Measurements from ENCODE around the gene MYH10.

The MYH10 gene

DNA sequence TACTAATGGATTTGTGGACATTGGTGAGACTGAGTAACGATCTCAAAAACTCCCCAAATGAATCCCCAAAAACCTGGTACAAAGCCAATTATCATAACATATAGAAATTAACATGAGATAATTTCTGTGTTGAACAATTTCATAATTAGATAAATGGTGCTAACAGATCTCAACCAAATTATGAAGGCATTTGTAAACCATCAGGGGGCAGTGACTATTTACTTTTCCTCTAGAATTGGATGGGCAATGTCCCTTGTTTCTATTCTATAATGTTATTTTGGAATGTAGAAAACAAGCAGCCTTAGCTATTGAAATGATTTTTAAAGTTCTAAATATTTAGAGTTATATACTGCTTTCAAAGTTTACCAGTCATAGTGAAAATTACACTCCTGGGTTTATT is 57.8 kb downstream of the MYH10 start:
- H3K4me3 ChIP-seq (ENCODE audit: low read length), result no peak overlapping the region
- TF ChIP-seq, protein P1, sequence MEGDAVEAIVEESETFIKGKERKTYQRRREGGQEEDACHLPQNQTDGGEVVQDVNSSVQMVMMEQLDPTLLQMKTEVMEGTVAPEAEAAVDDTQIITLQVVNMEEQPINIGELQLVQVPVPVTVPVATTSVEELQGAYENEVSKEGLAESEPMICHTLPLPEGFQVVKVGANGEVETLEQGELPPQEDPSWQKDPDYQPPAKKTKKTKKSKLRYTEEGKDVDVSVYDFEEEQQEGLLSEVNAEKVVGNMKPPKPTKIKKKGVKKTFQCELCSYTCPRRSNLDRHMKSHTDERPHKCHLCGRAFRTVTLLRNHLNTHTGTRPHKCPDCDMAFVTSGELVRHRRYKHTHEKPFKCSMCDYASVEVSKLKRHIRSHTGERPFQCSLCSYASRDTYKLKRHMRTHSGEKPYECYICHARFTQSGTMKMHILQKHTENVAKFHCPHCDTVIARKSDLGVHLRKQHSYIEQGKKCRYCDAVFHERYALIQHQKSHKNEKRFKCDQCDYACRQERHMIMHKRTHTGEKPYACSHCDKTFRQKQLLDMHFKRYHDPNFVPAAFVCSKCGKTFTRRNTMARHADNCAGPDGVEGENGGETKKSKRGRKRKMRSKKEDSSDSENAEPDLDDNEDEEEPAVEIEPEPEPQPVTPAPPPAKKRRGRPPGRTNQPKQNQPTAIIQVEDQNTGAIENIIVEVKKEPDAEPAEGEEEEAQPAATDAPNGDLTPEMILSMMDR (IDR thresholded peaks at IDR 0.05; ENCODE audit: insufficient read depth, low read depth, low read length, missing control alignments), result peak; percentile 20
- peak; percentile 11 for DNase-seq (ENCODE audit: low read depth)

DNA sequence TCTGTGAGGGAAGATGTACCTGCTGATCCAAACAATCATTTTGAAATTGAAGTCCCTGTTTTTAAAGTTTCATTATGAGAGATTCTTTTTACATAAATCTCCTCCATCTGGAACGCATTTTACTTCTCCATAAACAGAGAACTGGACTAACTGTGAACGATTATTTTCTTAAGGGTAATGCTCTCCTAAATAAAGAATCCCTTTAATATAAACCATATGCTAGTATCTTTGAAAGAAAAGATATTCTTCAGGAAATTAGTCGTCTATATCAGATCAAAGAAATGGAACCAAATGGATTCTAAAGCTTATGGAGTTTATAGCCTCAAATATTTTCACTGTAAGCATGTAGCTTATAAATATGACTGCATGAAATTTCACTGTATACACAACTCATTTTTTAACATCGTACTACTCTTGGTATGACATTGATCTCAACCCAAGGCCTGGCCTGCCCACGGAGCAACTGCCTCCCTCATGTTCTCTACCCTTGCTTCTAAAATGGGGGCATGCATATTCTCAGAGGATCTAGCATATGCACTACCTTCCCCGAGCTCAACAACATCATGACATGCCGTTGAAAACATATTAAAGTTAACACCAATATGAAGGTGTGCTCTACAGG is 66.4 kb downstream of the MYH10 start:
- TF ChIP-seq, protein P1 (IDR thresholded peaks at IDR 0.05; ENCODE audit: insufficient read depth, low read depth, low read length, missing control alignments), result no peak
- DNase-seq (ENCODE audit: low read depth), result no peak

DNA sequence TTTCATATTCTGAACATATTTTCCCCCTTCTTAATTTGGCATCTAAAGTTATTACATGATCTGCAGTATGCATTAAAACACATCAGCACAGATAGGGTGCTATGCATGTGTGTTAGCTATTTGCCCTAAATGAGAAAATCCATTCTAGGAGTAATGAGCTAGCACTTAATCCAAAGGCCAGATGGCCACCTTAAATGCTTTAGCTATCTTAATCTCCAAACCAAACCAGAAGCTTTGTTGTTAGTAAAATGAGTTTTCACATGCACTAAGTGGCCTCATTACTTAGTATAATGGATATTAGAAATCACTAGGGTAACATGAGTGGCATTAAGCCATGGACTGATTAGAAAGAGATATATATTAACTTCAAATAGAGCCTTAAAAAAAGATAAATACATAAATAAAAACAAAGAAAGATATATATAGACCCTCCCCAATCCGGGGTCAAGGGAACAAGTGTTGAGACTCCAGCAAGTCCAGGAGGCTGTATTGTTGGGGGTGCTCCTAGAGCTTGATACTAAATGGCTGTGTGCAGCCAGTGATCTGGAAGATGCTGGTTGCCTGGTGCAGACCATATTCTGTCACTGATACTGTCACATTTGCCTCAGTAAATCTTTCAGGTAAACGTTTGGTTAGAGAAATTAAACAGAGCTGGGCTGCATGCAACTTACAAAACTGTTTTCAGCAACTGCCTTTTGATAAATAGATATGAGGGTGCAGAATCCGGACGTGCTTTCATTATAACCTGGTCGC is 67.3 kb downstream of the MYH10 start:
- TF ChIP-seq, protein P1 (IDR thresholded peaks at IDR 0.05; ENCODE audit: insufficient read depth, low read depth, low read length, missing control alignments), result no peak
- no peak overlapping the region for H3K4me3 ChIP-seq (ENCODE audit: low read length)
- no peak for DNase-seq (ENCODE audit: low read depth)

More for the DNA sequence above, 66.4 kb downstream of the MYH10 start:
- no peak overlapping the region for H3K4me3 ChIP-seq (ENCODE audit: low read length)

DNA sequence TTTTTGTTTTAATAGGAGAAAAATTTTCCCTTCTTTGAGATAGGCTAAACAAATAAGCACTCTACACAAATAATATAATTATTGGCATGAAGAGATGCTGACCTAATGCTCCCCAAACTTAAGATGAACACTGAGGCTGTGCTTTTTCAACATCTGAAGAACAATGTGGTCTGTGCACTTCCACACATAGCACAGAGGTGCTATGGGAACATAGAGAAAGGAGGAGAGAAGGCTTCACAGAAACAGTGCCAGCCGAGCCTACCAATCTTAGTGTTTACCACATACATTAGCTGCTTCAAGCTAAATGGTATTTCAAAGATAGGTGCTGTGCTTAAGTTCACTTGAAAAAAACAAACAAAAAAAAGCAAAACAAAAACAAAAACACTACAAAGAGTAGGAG is 72.4 kb downstream of the MYH10 start:
- TF ChIP-seq, protein P1 (IDR thresholded peaks at IDR 0.05; ENCODE audit: insufficient read depth, low read depth, low read length, missing control alignments), result no peak
- H3K4me3 ChIP-seq (ENCODE audit: low read length), result no peak overlapping the region
- DNase-seq (ENCODE audit: low read depth), result no peak

DNA sequence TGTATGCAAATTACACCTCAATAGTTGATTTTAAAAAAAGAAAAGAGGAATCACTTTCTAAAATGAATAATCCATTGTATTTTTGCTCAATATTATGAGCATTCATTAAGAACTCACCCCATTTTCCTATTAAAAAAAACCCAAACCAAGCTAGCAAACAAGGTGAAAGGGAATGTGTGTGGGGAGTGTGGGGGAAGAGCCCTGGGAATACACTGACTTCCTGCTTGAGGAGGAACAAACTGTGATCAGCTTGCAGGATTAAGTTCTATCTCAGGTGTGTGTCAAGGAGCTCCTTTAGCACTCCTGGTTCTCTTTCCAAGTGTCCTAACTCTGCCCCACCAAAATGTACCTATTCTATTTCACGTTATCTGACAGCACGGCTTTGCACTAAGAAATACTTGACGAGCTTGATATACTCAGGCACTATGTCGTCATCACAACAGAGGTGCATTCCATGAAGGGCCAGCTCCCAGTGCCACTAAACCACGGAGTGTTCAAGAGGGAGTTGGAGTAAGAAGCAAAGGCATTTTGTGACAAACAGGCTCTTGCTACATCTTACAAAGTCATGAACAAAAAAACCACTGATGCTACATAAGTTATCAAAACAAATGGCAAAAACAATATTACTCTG is 73.2 kb downstream of the MYH10 start:
- peak; percentile 32 for DNase-seq (ENCODE audit: low read depth)
- TF ChIP-seq, protein P1 (IDR thresholded peaks at IDR 0.05; ENCODE audit: insufficient read depth, low read depth, low read length, missing control alignments), result no peak
- H3K4me3 ChIP-seq (ENCODE audit: low read length), result no peak overlapping the region

DNA sequence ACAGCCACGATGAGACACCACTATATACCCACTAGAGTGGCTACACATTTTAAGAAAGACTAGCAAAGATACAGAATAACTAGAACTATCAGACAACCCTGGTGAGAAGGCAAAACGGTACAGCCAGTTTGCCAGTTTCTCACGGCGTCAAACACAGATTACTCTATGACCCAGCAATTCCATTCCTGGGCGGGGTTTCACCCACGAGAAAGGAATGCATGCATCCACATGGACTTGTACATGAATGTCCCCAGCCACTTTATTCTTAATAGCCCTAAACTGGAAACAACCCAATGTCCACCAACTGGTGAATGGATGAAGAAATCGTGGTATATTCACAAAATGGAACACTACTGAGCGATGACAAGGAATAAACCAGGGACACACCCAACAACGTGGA is 74.5 kb downstream of the MYH10 start:
- no peak overlapping the region for H3K4me3 ChIP-seq (ENCODE audit: low read length)

More for the DNA sequence above, 74.5 kb downstream of the MYH10 start:
- DNase-seq (ENCODE audit: low read depth), result peak; percentile 77
- TF ChIP-seq, protein P1 (IDR thresholded peaks at IDR 0.05; ENCODE audit: insufficient read depth, low read depth, low read length, missing control alignments), result no peak

All from epithelial cell of esophagus (primary cell).